ENCODE results near the gene PIEZO2. TPM values are rescaled to one million over a fixed set of nuclear protein-coding genes. Genes with fewer than 3 reads are reported as not detected.

Gene PIEZO2
- total RNA-seq, 1 experiment from 2014 or later: 0.57 TPM

- no TSS peak for BruUV-seq (replicated peaks)
- H3K27me3 ChIP-seq (ENCODE audit: control insufficient read depth, insufficient read depth, low read length): no peaks in the 10 kb centered on the region
- DNase-seq (ENCODE audit: low read depth, low spot score) (no peak), ATAC-seq (no peak)
- peaks cover 3% of the 10 kb centered on the region; the same call in 1 of the 2 replicates for H3K9me3 ChIP-seq (ENCODE audit: control insufficient read depth, insufficient read depth, low read depth, low read length)
- no peak overlapping the region for H3K27ac ChIP-seq (ENCODE audit: low read length)
- H3K36me3 ChIP-seq (ENCODE audit: control insufficient read depth, insufficient read depth, low read length): no peaks in the 10 kb centered on the region
- no peaks in the 10 kb centered on the region for H3K4me1 ChIP-seq (ENCODE audit: control insufficient read depth, insufficient read depth, low read length)
- CTCF ChIA-PET: no interaction called here
- TF ChIP-seq POLR2AphosphoS5 (IDR thresholded peaks at IDR 0.05; ENCODE audit: low read depth, low read length) (no peak), SIN3A (IDR thresholded peaks at IDR 0.05; ENCODE audit: borderline replicate concordance, insufficient read depth, low read depth, low read length) (no peak), TCF7L2 (IDR thresholded peaks at IDR 0.05; ENCODE audit: low read depth, low read length) (no peak)
- TF ChIP-seq, protein P1, sequence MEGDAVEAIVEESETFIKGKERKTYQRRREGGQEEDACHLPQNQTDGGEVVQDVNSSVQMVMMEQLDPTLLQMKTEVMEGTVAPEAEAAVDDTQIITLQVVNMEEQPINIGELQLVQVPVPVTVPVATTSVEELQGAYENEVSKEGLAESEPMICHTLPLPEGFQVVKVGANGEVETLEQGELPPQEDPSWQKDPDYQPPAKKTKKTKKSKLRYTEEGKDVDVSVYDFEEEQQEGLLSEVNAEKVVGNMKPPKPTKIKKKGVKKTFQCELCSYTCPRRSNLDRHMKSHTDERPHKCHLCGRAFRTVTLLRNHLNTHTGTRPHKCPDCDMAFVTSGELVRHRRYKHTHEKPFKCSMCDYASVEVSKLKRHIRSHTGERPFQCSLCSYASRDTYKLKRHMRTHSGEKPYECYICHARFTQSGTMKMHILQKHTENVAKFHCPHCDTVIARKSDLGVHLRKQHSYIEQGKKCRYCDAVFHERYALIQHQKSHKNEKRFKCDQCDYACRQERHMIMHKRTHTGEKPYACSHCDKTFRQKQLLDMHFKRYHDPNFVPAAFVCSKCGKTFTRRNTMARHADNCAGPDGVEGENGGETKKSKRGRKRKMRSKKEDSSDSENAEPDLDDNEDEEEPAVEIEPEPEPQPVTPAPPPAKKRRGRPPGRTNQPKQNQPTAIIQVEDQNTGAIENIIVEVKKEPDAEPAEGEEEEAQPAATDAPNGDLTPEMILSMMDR (IDR thresholded peaks at IDR 0.05): no peak
- TF ChIP-seq, protein P2, sequence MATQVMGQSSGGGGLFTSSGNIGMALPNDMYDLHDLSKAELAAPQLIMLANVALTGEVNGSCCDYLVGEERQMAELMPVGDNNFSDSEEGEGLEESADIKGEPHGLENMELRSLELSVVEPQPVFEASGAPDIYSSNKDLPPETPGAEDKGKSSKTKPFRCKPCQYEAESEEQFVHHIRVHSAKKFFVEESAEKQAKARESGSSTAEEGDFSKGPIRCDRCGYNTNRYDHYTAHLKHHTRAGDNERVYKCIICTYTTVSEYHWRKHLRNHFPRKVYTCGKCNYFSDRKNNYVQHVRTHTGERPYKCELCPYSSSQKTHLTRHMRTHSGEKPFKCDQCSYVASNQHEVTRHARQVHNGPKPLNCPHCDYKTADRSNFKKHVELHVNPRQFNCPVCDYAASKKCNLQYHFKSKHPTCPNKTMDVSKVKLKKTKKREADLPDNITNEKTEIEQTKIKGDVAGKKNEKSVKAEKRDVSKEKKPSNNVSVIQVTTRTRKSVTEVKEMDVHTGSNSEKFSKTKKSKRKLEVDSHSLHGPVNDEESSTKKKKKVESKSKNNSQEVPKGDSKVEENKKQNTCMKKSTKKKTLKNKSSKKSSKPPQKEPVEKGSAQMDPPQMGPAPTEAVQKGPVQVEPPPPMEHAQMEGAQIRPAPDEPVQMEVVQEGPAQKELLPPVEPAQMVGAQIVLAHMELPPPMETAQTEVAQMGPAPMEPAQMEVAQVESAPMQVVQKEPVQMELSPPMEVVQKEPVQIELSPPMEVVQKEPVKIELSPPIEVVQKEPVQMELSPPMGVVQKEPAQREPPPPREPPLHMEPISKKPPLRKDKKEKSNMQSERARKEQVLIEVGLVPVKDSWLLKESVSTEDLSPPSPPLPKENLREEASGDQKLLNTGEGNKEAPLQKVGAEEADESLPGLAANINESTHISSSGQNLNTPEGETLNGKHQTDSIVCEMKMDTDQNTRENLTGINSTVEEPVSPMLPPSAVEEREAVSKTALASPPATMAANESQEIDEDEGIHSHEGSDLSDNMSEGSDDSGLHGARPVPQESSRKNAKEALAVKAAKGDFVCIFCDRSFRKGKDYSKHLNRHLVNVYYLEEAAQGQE (IDR thresholded peaks at IDR 0.05; ENCODE audit: insufficient read depth in 1 of 2, low read depth in 2 of 2, low read length in 1 of 2): no peak
- in situ Hi-C loops (cut with HindIII; ENCODE audit: low pct_unique_long_range_greater_than_20kb, low sequenced_read_pairs) (no loop called here), intact Hi-C loops (cut with micrococcal nuclease; ENCODE audit: unreplicated experiment) (no loop called here)
- POLR2A ChIA-PET: no interaction called here
- no peak overlapping the region for H3K4me3 ChIP-seq (ENCODE audit: low read depth in 2 of 2, low read length in 2 of 2)
Observed at GRCh38 chr18:10979411-10979810, 170.0 kb downstream of the PIEZO2 start.

- H3K4me3 ChIP-seq (ENCODE audit: low read depth in 2 of 2, low read length in 2 of 2): no peak overlapping the region
- no TSS peak for BruUV-seq (replicated peaks)
- H3K27me3 ChIP-seq (ENCODE audit: control insufficient read depth, insufficient read depth, low read length): no peaks in the 10 kb centered on the region
- H3K27ac ChIP-seq (ENCODE audit: low read length): no peak overlapping the region
- no peak for TF ChIP-seq TCF7L2 (IDR thresholded peaks at IDR 0.05; ENCODE audit: low read depth, low read length)
- TF ChIP-seq, protein P1 (IDR thresholded peaks at IDR 0.05): no peak
- H3K4me1 ChIP-seq (ENCODE audit: control insufficient read depth, insufficient read depth, low read length): no peaks in the 10 kb centered on the region
- no peak for ATAC-seq
- intact Hi-C loops (cut with micrococcal nuclease; ENCODE audit: unreplicated experiment): no loop called here
- DNase-seq (ENCODE audit: low read depth, low spot score): no peak
- in situ Hi-C loops (cut with HindIII; ENCODE audit: low pct_unique_long_range_greater_than_20kb, low sequenced_read_pairs): no loop called here
- no peaks in the 10 kb centered on the region for H3K9me3 ChIP-seq (ENCODE audit: control insufficient read depth, insufficient read depth, low read depth, low read length)
- no peaks in the 10 kb centered on the region for H3K36me3 ChIP-seq (ENCODE audit: control insufficient read depth, insufficient read depth, low read length)
- ChIA-PET CTCF (no interaction called here), POLR2A (no interaction called here)
Observed at GRCh38 chr18:10977042-10977441, 172.3 kb downstream of the PIEZO2 start.

Measured in Panc1 (cell line).